ENCODE measurements around the gene CAB39. TPM values are rescaled to one million over a fixed set of nuclear protein-coding genes. Genes with fewer than 3 reads are reported as not detected.

The CAB39 gene
- total RNA-seq, 1 experiment from 2014 or later, result 52.5 TPM

DNA sequence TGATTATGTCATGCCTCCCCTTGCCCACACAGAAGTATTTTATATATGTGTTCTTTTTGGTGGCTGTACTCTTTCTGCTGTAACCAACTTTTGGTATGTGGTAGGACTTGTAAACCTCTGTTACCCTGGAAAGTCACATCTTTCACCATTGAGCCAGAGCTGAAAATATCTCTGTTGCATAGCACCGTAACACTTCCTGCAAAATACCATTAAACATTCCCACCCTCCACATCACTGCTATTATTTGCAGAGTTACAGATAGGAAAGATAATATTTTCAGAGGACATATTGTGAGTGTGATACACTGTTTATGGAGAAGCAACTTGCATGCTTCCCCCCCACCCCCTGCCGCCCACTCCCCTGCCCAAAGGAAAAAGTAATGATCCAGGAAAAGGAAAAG is 44.8 kb downstream of the CAB39 start:
- CTCF ChIA-PET, result interaction anchor here (0.6 kb wide), 1 partner anchor 118 kb away, joined by 4 read pairs; no protein-coding TSS in a partner anchor
- H3K9ac ChIP-seq (ENCODE audit: low read length), result 0 out of 2 replicates have a peak overlapping the region, but pooled peaks have one; percentile 9

DNA sequence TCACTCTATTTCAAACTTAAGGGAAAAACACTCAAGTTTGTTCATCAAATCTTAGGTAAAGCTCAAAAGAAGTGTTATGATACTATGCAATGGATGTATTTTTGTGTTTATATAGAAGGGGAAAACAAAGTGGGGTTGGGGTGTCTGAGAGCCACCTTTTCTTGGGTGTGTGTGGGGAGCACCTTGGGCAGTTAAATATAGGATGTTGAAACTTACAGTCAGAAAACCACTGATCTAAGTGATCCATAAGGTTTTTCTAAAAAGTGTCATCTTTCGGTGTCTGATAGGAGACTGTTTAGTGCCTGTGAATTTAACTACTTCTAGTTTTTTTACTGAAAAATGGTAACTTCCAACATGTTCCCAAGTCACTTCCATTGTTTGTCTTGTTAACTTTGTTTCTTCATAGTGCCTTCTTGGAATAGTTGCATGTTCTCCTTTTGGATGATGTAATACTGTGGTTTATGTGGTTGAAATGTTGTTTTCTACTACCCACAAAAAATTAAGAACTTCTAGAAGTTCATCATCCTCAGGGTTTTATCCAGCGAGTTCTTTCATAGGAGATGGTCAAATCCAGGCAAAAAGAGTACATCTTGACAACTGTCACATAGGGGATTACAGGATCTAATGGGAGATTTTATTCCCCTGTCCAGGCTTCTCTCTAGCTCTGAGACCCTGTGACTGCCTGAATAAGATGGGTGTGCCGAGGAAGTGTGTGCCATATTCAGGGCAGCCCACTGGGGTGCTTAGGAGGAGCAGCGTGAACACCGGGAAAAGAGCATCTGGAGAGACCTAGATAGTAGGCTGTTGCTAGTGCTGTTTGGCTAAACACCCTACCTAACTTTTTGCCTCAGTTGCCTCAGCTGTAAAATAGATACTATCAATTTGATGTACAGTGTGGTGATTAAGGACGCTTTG is 46.2 kb downstream of the CAB39 start:
- no peaks in the 10 kb centered on the region for H3K9me3 ChIP-seq (ENCODE audit: low read length)
- peak overlapping the region; percentile 12; the same call in 1 of the 2 replicates for H3K27ac ChIP-seq (ENCODE audit: low read length)
- peaks cover 35% of the 10 kb centered on the region for H3K4me1 ChIP-seq (ENCODE audit: insufficient read depth, low read length)
- no peaks in the 10 kb centered on the region for H3F3A ChIP-seq (ENCODE audit: low read length, unreplicated experiment)
- peaks cover 84% of the 10 kb centered on the region for H3K79me2 ChIP-seq (ENCODE audit: low read length)
- BruUV-seq (replicated peaks), result no TSS peak
- no peak overlapping the region for H2AFZ ChIP-seq (ENCODE audit: low read length)
- TF ChIP-seq EZH2phosphoT487 (IDR thresholded peaks at IDR 0.05; ENCODE audit: borderline replicate concordance, low read length) (no peak), EZH2 (IDR thresholded peaks at IDR 0.05; ENCODE audit: low read length, unreplicated experiment) (no peak)
- TF ChIP-seq, protein P1, sequence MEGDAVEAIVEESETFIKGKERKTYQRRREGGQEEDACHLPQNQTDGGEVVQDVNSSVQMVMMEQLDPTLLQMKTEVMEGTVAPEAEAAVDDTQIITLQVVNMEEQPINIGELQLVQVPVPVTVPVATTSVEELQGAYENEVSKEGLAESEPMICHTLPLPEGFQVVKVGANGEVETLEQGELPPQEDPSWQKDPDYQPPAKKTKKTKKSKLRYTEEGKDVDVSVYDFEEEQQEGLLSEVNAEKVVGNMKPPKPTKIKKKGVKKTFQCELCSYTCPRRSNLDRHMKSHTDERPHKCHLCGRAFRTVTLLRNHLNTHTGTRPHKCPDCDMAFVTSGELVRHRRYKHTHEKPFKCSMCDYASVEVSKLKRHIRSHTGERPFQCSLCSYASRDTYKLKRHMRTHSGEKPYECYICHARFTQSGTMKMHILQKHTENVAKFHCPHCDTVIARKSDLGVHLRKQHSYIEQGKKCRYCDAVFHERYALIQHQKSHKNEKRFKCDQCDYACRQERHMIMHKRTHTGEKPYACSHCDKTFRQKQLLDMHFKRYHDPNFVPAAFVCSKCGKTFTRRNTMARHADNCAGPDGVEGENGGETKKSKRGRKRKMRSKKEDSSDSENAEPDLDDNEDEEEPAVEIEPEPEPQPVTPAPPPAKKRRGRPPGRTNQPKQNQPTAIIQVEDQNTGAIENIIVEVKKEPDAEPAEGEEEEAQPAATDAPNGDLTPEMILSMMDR (conservative IDR thresholded peaks at IDR 0.05; ENCODE audit: low read depth, low read length), result no peak
- H4K20me1 ChIP-seq (ENCODE audit: low read length), result no peaks in the 10 kb centered on the region; the same call in 1 of the 2 replicates
- no peak overlapping the region for H3K9ac ChIP-seq (ENCODE audit: low read length)
- no peak for DNase-seq
- ChIA-PET POLR2A (ENCODE audit: unreplicated experiment) (no interaction called here), CTCF (interaction anchor here (0.6 kb wide), 1 partner anchor 16 kb away, joined by 3 read pairs; no protein-coding TSS in a partner anchor)
- H3K4me3 ChIP-seq (ENCODE audit: low read length), result no peak overlapping the region
- 0 out of 2 replicates have a peak overlapping the region, but pooled peaks have one; percentile 1 for H3K4me2 ChIP-seq (ENCODE audit: low read length)
- intact Hi-C loops (cut with micrococcal nuclease), result loop anchor here (5.0 kb wide), 2 partner anchors 33 to 47 kb away; partner anchors contain the start of gene CAB39
- ATAC-seq, result no peak
- H3K27me3 ChIP-seq (ENCODE audit: low read length), result no peaks in the 10 kb centered on the region
- no peaks in the 10 kb centered on the region for H3K9me2 ChIP-seq (replicated peaks; ENCODE audit: low read length)
- H3K36me3 ChIP-seq (ENCODE audit: low read depth, low read length), result peaks cover 31% of the 10 kb centered on the region

More for the DNA sequence above, 44.8 kb downstream of the CAB39 start:
- H3K4me1 ChIP-seq (ENCODE audit: insufficient read depth, low read length), result peaks cover 35% of the 10 kb centered on the region
- intact Hi-C loops (cut with micrococcal nuclease), result loop anchor here (1.0 to 5.0 kb wide), 4 partner anchors 17 to 45 kb away; partner anchors contain the start of gene CAB39
- TF ChIP-seq EZH2 (IDR thresholded peaks at IDR 0.05; ENCODE audit: low read length, unreplicated experiment) (no peak), EZH2phosphoT487 (IDR thresholded peaks at IDR 0.05; ENCODE audit: borderline replicate concordance, low read length) (no peak)
- TF ChIP-seq, protein P1 (conservative IDR thresholded peaks at IDR 0.05; ENCODE audit: low read depth, low read length), result no peak
- DNase-seq (peak; percentile 50), ATAC-seq (peak; percentile 67)
- no peak overlapping the region for H3K4me3 ChIP-seq (ENCODE audit: low read length)
- peak overlapping the region; percentile 27 for H3K4me2 ChIP-seq (ENCODE audit: low read length)
- H3K36me3 ChIP-seq (ENCODE audit: low read depth, low read length), result peaks cover 26% of the 10 kb centered on the region
- H3K27me3 ChIP-seq (ENCODE audit: low read length), result no peaks in the 10 kb centered on the region
- H3K79me2 ChIP-seq (ENCODE audit: low read length), result peaks cover 90% of the 10 kb centered on the region
- no peaks in the 10 kb centered on the region for H3K9me3 ChIP-seq (ENCODE audit: low read length)
- no peaks in the 10 kb centered on the region for H3K9me2 ChIP-seq (replicated peaks; ENCODE audit: low read length)
- no peaks in the 10 kb centered on the region for H3F3A ChIP-seq (ENCODE audit: low read length, unreplicated experiment)
- BruUV-seq (replicated peaks), result no TSS peak
- POLR2A ChIA-PET (ENCODE audit: unreplicated experiment), result no interaction called here
- peak overlapping the region; percentile 34 for H3K27ac ChIP-seq (ENCODE audit: low read length)
- H2AFZ ChIP-seq (ENCODE audit: low read length), result no peak overlapping the region
- no peaks in the 10 kb centered on the region; the same call in 1 of the 2 replicates for H4K20me1 ChIP-seq (ENCODE audit: low read length)

Measured in PC-3 (cell line).